Limb (tissue), 2 donors: ENCODE results near the gene ADPRHL1.

Source experiments
- DNase-seq, 2 donors: peaks; one replicate each; pipeline ENCODE4 v3.0.0-alpha.2; 2016; ENCODE audit errors: extremely low spot score in 2 of 2

Gene ADPRHL1

DNA sequence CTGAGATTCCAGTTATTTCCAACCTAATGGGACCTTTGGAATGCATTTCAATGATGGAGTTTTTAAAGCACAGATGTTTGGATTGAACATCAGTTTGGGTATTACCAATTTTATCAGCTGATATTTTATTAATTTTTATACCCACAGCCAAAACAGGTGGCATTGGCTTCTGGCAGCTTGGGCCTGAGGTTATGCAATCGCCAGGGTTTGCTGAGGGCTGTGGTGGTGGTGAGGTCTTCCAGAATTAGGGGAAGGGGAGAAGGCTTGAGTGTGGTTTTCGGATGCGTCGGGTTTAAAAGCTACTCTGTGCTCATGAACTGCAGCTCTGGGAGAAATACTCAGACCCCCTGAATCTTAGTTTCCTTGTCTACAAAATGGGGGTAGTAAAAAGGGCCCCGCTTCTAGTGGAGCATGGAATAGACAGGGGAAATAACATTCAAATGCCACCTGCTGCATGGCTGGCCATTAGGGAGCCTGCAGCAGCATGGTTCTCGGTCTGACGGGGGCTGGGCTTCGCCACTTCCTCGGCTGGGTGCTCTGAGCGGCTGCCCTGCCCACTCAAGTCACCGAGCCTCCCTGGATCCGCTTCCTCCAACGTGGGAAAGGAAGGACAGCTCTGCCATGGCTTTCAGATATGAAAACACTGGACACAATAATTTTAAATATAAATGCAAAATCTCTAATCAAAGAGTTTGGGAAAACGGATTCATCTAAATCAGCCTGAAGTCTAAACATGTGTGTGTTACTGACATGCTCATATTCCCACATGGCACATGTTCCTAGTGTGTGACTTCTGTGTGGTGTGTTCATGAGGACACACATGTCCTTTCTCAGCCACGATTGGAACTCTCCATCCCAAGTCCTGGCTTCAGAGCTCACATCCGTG is 35.2 kb downstream of the ADPRHL1 start:
- DNase-seq: no peak

GRCh38 chr13:113417008-113417751 is 36.1 kb downstream of the ADPRHL1 start:
- DNase-seq: no peak

- DNase-seq: no peak
Measured at GRCh38 chr13:113415825-113416224, 37.5 kb downstream of the ADPRHL1 start.

- no peak for DNase-seq
Measured at GRCh38 chr13:113415032-113415431, 38.3 kb downstream of the ADPRHL1 start.

DNA sequence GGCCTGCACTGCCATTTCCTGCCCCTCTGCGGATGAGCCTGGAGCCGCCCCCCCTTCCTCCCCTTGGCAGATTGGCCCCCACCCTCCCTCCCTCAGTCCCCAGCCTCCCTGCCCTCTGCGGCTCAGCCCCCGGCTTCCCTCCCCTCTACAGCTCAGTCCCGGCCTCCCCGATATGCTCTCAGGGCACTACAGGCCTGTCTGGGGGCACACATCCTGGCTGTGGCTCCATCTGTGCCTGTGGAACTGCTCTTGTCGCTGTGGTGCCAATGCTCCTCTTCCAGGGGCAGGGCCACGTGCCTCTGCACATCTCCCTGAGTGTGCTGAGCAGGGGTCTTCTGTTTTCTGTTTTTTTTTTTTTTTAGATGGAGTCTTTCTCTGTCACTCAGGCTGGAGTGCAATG is 39.0 kb downstream of the ADPRHL1 start:
- no peak for DNase-seq

DNA sequence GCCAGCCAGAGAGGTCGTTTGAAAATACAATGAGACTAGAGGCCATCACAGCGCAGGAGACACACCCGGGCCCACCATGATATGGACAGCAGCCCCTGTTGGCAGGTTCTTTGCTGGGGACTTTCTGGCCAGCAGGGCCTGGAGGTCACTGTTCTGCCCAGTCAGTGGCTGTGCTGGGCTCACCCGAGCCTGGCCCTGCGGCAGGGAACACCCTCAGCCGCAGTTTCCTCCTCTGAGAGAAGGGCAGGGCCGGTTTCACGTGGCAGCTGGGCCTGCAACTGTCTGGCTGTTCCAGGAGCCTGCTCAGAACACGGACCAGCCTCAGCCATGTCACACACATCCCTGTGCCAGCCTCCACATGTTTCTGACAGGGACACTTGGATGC is 39.4 kb downstream of the ADPRHL1 start:
- DNase-seq: no peak

DNA sequence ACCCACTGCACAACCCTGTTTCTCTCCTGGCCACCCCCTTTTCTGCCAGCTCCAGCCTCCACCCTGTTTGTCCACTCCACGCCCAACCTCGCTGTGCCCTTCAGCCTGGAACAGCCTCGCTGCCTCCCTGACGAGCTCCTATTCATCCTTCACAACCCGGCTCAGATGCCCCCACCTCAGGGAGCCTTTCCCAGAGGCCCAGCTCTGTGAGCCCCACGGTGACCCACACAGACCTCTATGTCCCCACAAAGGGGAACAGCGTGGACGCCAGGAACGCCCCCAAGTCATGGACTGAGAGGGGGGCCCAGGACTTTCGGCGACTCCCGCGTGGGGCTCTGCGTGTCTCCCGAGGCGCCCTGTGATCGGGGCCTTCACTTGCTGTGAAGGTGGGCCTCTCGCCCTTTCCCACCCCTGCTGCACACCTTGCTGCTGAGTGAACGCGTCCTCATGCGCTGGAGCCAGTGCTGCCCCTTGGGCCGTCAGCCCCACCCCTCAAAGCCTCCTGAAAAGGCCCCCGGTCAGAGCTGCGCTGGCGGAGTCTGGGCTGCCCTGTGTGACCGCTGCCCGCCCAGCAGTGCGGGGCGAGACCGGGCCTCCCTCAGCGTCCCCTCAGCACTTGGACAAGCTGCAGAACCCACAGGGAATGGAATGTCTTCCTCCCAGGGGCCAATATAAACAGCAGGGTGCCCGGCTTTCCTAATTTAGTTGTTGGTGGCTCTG is 40.0 kb downstream of the ADPRHL1 start:
- DNase-seq: no peak

- no peak for DNase-seq
Measured at GRCh38 chr13:113412440-113412839, 40.8 kb downstream of the ADPRHL1 start.

DNA sequence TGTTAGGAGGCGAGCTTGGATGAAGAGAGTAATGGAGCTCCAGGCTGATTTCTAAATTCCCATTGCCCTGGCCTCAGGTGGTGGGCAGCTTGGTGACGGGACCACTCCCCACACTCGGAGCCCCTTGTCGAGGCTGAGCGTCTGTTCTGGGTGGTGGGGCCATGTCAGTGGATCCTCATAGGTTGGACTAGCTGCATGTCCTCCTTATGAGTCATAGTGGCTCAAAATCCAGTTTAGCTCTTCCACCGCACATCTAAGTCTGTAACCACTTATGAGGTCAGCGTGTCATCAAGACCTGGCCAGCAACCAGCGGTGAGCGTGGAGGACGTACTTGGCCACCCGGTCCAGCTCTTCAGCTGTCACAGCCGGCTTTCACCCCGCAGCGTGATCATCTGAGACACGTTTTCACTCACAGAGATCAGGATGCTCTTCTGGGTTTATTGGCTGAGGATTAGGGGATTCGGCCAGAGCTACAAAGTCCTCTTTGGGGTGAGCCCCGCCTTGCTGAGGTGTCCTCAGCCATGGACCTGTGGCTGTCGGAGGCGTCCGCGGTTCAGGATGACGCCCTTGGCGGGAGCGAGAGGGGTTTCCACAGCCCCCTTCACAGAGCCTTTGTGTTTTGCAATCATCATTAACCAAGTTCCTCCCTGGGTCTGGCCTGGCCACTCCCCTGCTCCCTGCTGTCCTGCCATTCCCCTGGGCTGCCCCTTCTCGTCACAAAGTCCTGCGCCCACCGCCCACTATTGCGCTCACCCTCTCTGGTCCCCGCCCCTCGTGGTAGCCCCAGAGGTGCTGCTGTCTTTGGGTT is 41.9 kb downstream of the ADPRHL1 start:
- DNase-seq: no peak

DNA sequence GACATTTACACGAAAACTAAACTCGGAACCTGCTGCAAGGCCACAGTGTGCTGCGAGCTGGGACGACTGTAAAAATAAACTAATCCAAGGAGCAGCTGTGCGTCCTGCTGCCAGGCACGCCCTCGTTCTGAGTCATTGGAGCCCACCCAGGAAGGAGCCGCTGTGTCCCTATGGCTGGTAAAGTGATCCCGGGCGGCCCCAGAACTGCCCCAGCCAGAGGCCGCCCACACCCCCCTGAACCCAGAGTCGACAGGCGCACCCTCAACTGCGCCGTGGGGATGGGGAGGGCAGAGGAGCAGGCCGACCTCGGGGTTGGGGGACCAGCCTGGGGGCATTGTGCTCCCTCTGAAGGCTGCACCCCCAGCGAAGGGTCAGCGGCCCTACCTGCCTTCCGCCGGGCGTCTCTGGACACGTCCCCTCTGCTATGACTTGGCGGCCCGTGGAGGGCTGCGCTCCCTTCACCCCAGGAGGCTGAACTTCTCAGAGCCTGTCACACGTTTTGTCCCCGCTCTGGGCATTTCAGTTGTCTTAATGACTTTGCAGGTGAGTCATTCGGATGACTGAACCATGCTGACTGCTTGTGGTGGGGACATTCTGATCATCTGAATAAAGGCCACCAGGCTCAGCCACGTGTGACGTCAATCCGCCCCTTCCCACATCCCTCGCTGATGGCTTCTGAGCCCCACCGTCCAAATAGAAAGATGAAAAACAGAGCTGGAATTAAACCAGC is 42.7 kb downstream of the ADPRHL1 start:
- DNase-seq: peak; percentile 66 to 71

DNA sequence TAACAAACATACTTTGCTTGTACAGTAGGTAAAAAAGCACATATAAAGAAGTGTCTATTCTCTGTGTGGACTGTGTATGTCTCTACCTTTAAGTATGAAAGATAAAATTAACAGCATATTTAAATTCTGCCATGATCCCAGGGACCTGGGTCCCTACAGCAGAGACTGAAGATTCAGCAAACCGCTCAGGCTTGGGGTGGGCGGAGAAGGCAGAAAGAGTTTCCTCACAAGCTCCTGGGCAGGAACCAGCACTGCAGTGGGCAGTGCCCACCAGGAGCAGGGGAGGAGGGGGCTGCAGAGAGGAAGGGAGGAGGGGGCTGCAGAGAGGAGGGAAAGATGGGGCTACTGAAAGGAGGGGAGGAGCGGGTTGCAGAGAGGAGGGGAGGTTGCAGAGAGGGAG is 44.7 kb downstream of the ADPRHL1 start:
- no peak for DNase-seq

GRCh38 chr13:113407531-113408393 is 45.5 kb downstream of the ADPRHL1 start:
- DNase-seq: peak in 1 of 2 donors; percentile 30

DNA sequence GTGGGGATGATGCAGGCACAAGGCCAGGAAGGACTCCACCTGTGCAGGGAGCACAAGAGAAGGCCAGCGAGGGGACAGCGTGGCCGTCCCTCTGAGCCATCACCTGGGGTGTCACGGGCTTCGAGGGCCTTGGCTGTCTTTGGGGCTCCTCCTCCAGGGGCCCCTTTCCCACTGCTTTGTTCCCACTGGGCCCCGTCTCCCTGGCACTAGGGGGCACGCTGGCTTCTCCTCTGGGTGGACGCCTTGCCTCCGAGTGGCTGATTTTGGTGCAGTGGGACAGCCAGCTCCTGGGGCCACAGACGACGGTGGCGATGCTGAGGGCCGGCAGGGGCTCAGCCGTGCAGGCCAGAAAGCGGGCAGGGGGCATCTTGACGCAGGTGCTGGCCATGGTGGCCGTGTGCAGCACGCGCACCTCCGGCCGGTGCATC is 46.2 kb downstream of the ADPRHL1 start:
- no peak for DNase-seq

DNA sequence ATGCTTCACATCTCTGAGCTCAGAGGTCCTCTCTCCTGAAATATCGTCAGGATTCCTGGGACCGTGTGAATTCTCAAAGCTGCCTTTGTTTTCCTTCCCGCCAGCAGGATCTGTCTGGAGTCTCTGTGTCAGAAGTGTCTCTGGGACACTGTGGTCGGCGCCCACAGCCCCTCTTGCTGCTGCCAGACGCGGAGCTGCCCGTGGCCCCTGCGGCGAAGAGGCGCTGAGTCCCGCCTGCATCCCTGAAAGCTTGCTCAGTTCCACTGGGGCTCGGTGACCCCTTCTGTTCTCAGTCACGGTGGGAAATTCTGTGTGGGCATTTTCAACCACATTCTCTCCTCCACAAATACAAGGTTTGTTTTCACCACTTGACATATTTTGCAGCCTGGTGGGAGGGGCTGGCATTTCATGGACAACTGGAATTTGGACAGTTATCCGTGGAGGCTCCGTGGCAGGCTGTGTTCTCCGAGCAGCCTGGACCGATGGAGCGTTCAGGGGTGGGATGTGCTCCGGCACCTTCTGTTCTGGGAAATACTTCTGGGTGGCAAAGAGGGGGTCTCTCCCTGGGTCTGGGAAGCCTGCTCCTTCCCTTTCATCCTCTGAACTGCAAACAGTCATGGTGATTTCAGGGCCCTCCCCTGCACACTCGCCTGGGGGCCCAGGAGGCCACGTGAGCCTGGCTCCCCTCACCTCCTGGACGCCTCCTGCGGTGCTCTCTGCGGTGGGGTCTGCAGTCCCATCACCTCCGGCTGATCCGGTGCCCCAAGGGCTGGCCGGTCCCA is 46.8 kb downstream of the ADPRHL1 start:
- DNase-seq: no peak

DNA sequence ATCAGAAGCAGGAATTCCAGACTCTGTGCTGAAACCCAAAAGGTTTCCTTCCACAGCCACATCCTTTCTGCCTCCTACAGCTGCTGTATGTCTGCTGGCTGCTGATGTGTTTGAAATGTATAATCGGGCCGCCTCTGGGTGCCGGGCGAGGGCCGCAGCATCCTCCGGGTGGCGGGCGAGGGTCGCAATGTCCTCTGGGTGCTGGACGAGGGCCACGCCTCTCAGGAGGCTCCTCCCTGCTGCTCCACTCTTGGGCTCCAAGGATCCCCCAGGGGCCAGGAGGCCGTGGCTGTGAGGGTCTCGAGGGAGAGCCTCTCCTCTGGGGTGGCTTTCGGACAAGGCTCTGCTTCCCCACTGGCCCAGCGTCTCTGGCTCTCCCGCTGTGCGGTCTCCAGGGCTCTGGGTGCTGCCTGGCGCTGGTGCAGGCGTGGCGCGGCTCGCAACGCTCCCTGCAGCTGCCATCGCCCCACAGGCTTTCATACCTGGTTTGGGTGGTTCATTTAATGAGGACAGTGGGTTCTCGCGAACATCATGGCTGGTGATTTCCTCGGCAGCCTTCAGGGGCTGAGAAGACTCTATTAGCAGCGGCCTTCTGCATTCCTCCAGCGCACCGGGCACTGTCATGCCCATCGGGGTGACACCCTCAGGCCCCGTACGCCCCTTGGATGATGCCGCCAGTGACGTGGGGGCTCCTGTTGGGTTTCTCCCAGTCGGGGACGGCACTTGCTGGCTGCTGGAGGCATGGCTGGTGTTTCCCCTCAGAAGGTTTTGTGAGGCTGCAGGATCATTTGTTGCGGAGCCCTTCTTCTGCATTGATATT is 47.6 kb downstream of the ADPRHL1 start:
- DNase-seq: no peak

- DNase-seq: no peak
Measured at GRCh38 chr13:113404723-113405471, 48.4 kb downstream of the ADPRHL1 start.

DNA sequence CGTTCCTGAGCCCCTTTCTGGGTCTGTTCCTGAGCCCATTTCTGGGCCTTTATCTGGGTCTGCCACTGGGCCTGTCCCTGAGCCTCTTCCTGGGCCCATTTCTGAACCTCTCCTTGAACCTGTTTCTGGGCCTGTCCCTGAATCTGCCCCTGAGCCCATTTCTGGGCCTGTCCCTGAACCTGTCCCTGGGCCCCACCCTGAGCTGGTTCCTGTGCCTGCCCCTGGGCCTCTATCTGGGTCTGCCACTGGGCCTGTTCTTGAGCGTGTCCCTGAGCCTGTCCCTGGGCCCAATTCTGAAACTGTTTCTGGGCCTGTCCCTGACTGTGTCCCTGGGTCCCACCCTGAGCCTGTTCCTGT is 48.9 kb downstream of the ADPRHL1 start:
- DNase-seq: no peak
